ENCODE data around the gene PATJ.
"Not testable (repeated sequence)": the region's sequence is repeated elsewhere in the genome, so short reads cannot be mapped to it uniquely, and the experiment has no call there.

Gene PATJ

GRCh38 chr1:62109124-62109523 is 366.8 kb downstream of the PATJ start:
- no peak for DNase-seq

- no peak for DNase-seq
Measured at GRCh38 chr1:62110198-62110817, 368.0 kb downstream of the PATJ start.

GRCh38 chr1:62111084-62111483 is 368.8 kb downstream of the PATJ start:
- DNase-seq, result no peak

- DNase-seq, result no peak
Measured at GRCh38 chr1:62113507-62113906, 371.2 kb downstream of the PATJ start.

GRCh38 chr1:62117018-62117750 is 374.9 kb downstream of the PATJ start:
- no peak for DNase-seq

- no peak for DNase-seq
Measured at GRCh38 chr1:62126579-62127290, 384.5 kb downstream of the PATJ start.

GRCh38 chr1:62128745-62129144 is 386.5 kb downstream of the PATJ start:
- DNase-seq, result no peak

- no peak for DNase-seq
Measured at GRCh38 chr1:62131093-62131725, 388.9 kb downstream of the PATJ start.

- DNase-seq, result no peak
Measured at GRCh38 chr1:62138029-62138428, 395.7 kb downstream of the PATJ start.

- DNase-seq, result no peak
Measured at GRCh38 chr1:62139410-62139809, 397.1 kb downstream of the PATJ start.

GRCh38 chr1:62140666-62141065 is 398.4 kb downstream of the PATJ start:
- no peak for DNase-seq

GRCh38 chr1:62142496-62142895 is 400.2 kb downstream of the PATJ start:
- no peak for DNase-seq

GRCh38 chr1:62144238-62144831 is 402.1 kb downstream of the PATJ start:
- no peak for DNase-seq

GRCh38 chr1:62159940-62160348 is 417.7 kb downstream of the PATJ start:
- DNase-seq, result no peak

GRCh38 chr1:62161711-62162110 is 419.4 kb downstream of the PATJ start:
- no peak for DNase-seq

- not testable (repeated sequence) for DNase-seq
Measured at GRCh38 chr1:62170380-62170779, 428.1 kb downstream of the PATJ start.

- peak; percentile 59 for DNase-seq
Measured at GRCh38 chr1:62175568-62176179, 433.4 kb downstream of the PATJ start.

- no peak for DNase-seq
Measured at GRCh38 chr1:62176597-62177312, 434.5 kb downstream of the PATJ start.

- peak; percentile 81 for DNase-seq
Measured at GRCh38 chr1:62177621-62178020, 435.3 kb downstream of the PATJ start.

- DNase-seq, result peak; percentile 96
Measured at GRCh38 chr1:62178372-62178771, 436.1 kb downstream of the PATJ start.

GRCh38 chr1:62180054-62180453 is 437.8 kb downstream of the PATJ start:
- DNase-seq, result peak; percentile 39

GRCh38 chr1:62180639-62181038 is 438.4 kb downstream of the PATJ start:
- DNase-seq, result no peak
